ENCODE measurements around the gene DNAJC16. TPM values are rescaled to one million over a fixed set of nuclear protein-coding genes. Genes with fewer than 3 reads are reported as not detected.

DNAJC16 gene
- total and polyA plus RNA-seq, 2 of the 13 experiments (the other 11 are each of a cell fraction or from before 2014, with no cell fraction given) = 11.4 to 15.4 TPM

DNA sequence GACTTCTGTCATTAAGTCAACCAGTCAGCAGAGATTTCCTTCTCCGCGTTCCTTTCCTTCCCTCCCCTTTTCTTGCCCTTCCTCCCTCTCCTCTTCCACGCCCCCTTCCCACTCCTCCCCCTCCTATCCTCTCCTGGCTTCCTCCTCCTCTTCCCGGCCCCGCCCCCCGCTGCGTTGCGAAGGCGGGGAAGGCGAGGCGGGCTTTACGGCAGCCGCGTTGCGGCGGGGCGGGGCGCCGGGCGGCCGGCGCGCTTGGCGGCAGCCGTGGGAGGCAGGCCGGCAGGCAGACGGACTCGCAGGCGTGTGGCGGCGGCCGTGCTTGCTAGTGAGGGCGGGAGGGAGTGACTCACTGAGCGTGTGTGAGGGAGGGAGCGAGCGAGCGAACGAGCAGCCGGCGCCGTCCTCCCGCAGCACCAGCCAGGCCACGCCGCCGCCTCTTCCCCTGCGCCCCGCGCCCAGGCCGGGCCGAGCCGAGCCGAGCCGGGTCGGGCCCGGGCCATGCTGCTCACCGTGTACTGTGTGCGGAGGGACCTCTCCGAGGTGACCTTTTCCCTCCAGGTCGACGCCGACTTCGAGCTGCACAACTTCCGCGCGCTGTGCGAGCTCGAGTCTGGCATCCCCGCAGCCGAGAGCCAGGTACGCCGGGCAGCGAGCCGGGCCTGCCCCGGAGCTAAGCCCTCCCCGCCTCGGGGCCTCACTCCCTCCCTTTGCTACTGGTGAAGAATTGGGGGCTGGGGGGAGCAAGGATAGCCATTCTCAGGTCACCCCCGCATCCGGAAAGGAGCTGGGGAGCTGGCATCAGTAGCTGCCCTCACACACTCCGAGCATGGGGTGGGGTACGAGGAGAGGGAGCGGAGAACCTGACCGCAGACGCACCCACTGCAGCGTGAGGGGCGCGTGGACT, 90.8 kb downstream of the DNAJC16 start, which contains the start of gene DDI2 (continued):
- TF ChIP-seq NCOA2 (CRISPR knock-in tag; IDR thresholded peaks at IDR 0.05) (no peak; the same call in 1 of the 2 replicates), ZNF772 (CRISPR knock-in tag; IDR thresholded peaks at IDR 0.05) (peak; percentile 61; the same call in 1 of the 2 replicates), SALL1 (CRISPR knock-in tag; IDR thresholded peaks at IDR 0.05) (peak; percentile 69), SETDB1 (CRISPR knock-in tag; IDR thresholded peaks at IDR 0.05; ENCODE audit: borderline replicate concordance) (no peak), ZNF816 (CRISPR knock-in tag; IDR thresholded peaks at IDR 0.05; ENCODE audit: borderline replicate concordance) (no peak), TCF12 (IDR thresholded peaks at IDR 0.05) (no peak), TCF12 (CRISPR knock-in tag; IDR thresholded peaks at IDR 0.05) (peak; percentile 71), ZNF781 (CRISPR knock-in tag; IDR thresholded peaks at IDR 0.05; ENCODE audit: borderline replicate concordance, not compliant biosample characterization) (peak; percentile 61), ZBTB1 (CRISPR knock-in tag; IDR thresholded peaks at IDR 0.05; ENCODE audit: borderline replicate concordance) (no peak), ZNF143 (CRISPR knock-in tag; IDR thresholded peaks at IDR 0.05) (no peak), MED13 (CRISPR knock-in tag; IDR thresholded peaks at IDR 0.05) (0 out of 2 replicates have a peak, but pooled peaks have one; percentile 7), ZNF431 (CRISPR knock-in tag; IDR thresholded peaks at IDR 0.05; ENCODE audit: borderline replicate concordance, low read depth) (peak; percentile 93; the same call in 1 of the 2 replicates)
- TF ChIP-seq, protein P1, sequence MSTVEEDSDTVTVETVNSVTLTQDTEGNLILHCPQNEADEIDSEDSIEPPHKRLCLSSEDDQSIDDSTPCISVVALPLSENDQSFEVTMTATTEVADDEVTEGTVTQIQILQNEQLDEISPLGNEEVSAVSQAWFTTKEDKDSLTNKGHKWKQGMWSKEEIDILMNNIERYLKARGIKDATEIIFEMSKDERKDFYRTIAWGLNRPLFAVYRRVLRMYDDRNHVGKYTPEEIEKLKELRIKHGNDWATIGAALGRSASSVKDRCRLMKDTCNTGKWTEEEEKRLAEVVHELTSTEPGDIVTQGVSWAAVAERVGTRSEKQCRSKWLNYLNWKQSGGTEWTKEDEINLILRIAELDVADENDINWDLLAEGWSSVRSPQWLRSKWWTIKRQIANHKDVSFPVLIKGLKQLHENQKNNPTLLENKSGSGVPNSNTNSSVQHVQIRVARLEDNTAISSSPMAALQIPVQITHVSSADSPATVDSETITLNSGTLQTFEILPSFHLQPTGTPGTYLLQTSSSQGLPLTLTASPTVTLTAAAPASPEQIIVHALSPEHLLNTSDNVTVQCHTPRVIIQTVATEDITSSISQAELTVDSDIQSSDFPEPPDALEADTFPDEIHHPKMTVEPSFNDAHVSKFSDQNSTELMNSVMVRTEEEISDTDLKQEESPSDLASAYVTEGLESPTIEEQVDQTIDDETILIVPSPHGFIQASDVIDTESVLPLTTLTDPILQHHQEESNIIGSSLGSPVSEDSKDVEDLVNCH (CRISPR knock-in tag; IDR thresholded peaks at IDR 0.05) = no peak
- TF ChIP-seq, protein P2, sequence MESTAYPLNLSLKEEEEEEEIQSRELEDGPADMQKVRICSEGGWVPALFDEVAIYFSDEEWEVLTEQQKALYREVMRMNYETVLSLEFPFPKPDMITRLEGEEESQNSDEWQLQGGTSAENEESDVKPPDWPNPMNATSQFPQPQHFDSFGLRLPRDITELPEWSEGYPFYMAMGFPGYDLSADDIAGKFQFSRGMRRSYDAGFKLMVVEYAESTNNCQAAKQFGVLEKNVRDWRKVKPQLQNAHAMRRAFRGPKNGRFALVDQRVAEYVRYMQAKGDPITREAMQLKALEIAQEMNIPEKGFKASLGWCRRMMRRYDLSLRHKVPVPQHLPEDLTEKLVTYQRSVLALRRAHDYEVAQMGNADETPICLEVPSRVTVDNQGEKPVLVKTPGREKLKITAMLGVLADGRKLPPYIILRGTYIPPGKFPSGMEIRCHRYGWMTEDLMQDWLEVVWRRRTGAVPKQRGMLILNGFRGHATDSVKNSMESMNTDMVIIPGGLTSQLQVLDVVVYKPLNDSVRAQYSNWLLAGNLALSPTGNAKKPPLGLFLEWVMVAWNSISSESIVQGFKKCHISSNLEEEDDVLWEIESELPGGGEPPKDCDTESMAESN (CRISPR knock-in tag; conservative IDR thresholded peaks at IDR 0.05) = peak; percentile 48; the same call in 1 of the 2 replicates
- TF ChIP-seq, protein P3, sequence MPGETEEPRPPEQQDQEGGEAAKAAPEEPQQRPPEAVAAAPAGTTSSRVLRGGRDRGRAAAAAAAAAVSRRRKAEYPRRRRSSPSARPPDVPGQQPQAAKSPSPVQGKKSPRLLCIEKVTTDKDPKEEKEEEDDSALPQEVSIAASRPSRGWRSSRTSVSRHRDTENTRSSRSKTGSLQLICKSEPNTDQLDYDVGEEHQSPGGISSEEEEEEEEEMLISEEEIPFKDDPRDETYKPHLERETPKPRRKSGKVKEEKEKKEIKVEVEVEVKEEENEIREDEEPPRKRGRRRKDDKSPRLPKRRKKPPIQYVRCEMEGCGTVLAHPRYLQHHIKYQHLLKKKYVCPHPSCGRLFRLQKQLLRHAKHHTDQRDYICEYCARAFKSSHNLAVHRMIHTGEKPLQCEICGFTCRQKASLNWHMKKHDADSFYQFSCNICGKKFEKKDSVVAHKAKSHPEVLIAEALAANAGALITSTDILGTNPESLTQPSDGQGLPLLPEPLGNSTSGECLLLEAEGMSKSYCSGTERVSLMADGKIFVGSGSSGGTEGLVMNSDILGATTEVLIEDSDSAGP (CRISPR knock-in tag; IDR thresholded peaks at IDR 0.05; ENCODE audit: borderline replicate concordance) = peak; percentile 57; the same call in 1 of the 2 replicates
- TF ChIP-seq, protein P4, sequence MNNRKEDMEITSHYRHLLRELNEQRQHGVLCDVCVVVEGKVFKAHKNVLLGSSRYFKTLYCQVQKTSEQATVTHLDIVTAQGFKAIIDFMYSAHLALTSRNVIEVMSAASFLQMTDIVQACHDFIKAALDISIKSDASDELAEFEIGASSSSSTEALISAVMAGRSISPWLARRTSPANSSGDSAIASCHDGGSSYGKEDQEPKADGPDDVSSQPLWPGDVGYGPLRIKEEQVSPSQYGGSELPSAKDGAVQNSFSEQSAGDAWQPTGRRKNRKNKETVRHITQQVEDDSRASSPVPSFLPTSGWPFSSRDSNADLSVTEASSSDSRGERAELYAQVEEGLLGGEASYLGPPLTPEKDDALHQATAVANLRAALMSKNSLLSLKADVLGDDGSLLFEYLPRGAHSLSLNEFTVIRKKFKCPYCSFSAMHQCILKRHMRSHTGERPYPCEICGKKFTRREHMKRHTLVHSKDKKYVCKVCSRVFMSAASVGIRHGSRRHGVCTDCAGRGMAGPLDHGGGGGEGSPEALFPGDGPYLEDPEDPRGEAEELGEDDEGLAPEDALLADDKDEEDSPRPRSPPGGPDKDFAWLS (CRISPR knock-in tag; IDR thresholded peaks at IDR 0.05; ENCODE audit: borderline replicate concordance) = no peak
- TF ChIP-seq, protein P5, sequence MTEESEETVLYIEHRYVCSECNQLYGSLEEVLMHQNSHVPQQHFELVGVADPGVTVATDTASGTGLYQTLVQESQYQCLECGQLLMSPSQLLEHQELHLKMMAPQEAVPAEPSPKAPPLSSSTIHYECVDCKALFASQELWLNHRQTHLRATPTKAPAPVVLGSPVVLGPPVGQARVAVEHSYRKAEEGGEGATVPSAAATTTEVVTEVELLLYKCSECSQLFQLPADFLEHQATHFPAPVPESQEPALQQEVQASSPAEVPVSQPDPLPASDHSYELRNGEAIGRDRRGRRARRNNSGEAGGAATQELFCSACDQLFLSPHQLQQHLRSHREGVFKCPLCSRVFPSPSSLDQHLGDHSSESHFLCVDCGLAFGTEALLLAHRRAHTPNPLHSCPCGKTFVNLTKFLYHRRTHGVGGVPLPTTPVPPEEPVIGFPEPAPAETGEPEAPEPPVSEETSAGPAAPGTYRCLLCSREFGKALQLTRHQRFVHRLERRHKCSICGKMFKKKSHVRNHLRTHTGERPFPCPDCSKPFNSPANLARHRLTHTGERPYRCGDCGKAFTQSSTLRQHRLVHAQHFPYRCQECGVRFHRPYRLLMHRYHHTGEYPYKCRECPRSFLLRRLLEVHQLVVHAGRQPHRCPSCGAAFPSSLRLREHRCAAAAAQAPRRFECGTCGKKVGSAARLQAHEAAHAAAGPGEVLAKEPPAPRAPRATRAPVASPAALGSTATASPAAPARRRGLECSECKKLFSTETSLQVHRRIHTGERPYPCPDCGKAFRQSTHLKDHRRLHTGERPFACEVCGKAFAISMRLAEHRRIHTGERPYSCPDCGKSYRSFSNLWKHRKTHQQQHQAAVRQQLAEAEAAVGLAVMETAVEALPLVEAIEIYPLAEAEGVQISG (CRISPR knock-in tag; IDR thresholded peaks at IDR 0.05) = peak; percentile 86

Data from HepG2 (cell line).